Measurements from ENCODE around the gene STARD7.

- TF ChIP-seq CTCF (IDR thresholded peaks at IDR 0.05) (no peak), POLR2A (IDR thresholded peaks at IDR 0.05) (no peak)
Observed at GRCh38 chr2:96243843-96244242, 35.2 kb upstream of the STARD7 start.

Data from thyroid gland (tissue), 4 donors.